HCT116 (cell line): ENCODE data around the gene SPPL2B. TPM values are rescaled to one million over a fixed set of nuclear protein-coding genes. Genes with fewer than 3 reads are reported as not detected.

Source experiments
- ATAC-seq: fragments of 200-7000 bp; cut with Tn5 transposase; 2 replicates; pipeline ENCODE4 v1.9.1; 2020; ENCODE audit warnings: mild to moderate bottlenecking, moderate library complexity
- BruUV-seq: library from RNA; stranded (reverse); fragments of 400-500 nt; replicated peaks from 2 replicates; lab custom pipeline; 2021; lab: Mats Ljungman, UMichigan
- CTCF ChIA-PET: fragments of 300-600 bp; sonication (Branson Sonifier 250); formaldehyde crosslinking; loops from one replicate; lab custom pipeline; 2021; ENCODE audit warnings: antibody characterized with exemption; lab: Charles Lee
- POLR2A ChIA-PET: fragments of 300-600, 350-600 bp; sonication (Branson Sonifier 250); formaldehyde crosslinking; loops from one replicate; lab custom pipeline; 2021; ENCODE audit warnings: antibody characterized with exemption; lab: Charles Lee
- RAD21 ChIA-PET, 2 experiments: fragments of 300-600 bp; sonication (Branson Sonifier 250); formaldehyde crosslinking; loops; one replicate each; lab custom pipeline; 2023; ENCODE audit warnings: low total read pairs in 2 of 2; ENCODE audit not compliant: uncharacterized antibody in 2 of 2, unreplicated experiment in 2 of 2, low non-redundant PET in 1 of 2; lab: Charles Lee
- DNase-seq: peaks from one replicate; pipeline ENCODE4 v3.0.0-alpha.2; 2010; ENCODE audit warnings: low read depth, low spot score
- H2AFZ ChIP-seq: fragments of 200-600 bp; shearing (Covaris generic), sonication (generic); 2 replicates; pipeline ENCODE4 v1.6.1; 2017; ENCODE audit warnings: low read depth, mixed run types, mixed read lengths, antibody characterized with exemption, low read length; ENCODE audit not compliant: poor library complexity, severe bottlenecking
- H3K27ac ChIP-seq: 2 replicates; pipeline ENCODE4 v1.5.1; 2012; ENCODE audit warnings: low read depth, low read length
- H3K27me3 ChIP-seq: fragments of 200-600 bp; sonication (generic); 2 replicates; pipeline ENCODE4 v1.6.1; 2016; ENCODE audit warnings: mixed run types, low read length, mixed read lengths; ENCODE audit not compliant: insufficient read depth
- H3K36me3 ChIP-seq, 2 experiments: fragments of 200-500 bp in 1 of 2; fragments of 200-600 bp in 1 of 2; sonication (Bioruptor generic) in 1 of 2; sonication (generic) in 1 of 2; 2 replicates each; pipeline versions ENCODE4 v1.5.1 to v1.6.1; 2014 to 2016; ENCODE audit warnings: low read length in 2 of 2, inconsistent platforms in 1 of 2, mixed read lengths in 1 of 2, mixed run types in 1 of 2; ENCODE audit not compliant: insufficient read depth in 2 of 2, control insufficient read depth in 1 of 2
- H3K4me1 ChIP-seq, 2 experiments: fragments of 200-600 bp in 1 of 2; sonication (generic) in 1 of 2; 2 replicates each; pipeline versions ENCODE4 v1.5.1 to v1.6.1; 2012 to 2017; ENCODE audit warnings: low read length in 2 of 2, inconsistent platforms in 1 of 2, mild to moderate bottlenecking in 1 of 2, mixed read lengths in 1 of 2, mixed run types in 1 of 2, moderate library complexity in 1 of 2; ENCODE audit not compliant: insufficient read depth in 2 of 2, control insufficient read depth in 1 of 2
- H3K4me2 ChIP-seq: fragments of 200-600 bp; sonication (generic); 2 replicates; pipeline ENCODE4 v1.6.1; 2017; ENCODE audit warnings: mixed run types, low read length, mixed read lengths
- H3K4me3 ChIP-seq, 2 experiments: fragments of 200-600 bp in 1 of 2; sonication (generic) in 1 of 2; replicated peaks in 1 of 2; 2 replicates each; pipeline ENCODE4 v1.5.1; 2011 to 2016; ENCODE audit warnings: low read length in 2 of 2, control low read depth in 1 of 2, low read depth in 1 of 2, mild to moderate bottlenecking in 1 of 2, mixed read lengths in 1 of 2, mixed run types in 1 of 2
- H3K79me2 ChIP-seq: fragments of 200-600 bp; sonication (generic); 2 replicates; pipeline ENCODE4 v1.6.1; 2017; ENCODE audit warnings: mild to moderate bottlenecking, mixed run types, low read length, moderate library complexity, mixed read lengths; ENCODE audit not compliant: insufficient read depth
- H3K9ac ChIP-seq: fragments of 200-600 bp; sonication (generic); 2 replicates; pipeline ENCODE4 v1.6.1; 2016; ENCODE audit warnings: low read length, mixed read lengths
- H3K9me2 ChIP-seq: fragments of 200-600 bp; sonication (generic), shearing (Covaris generic); 2 replicates; pipeline ENCODE4 v1.6.1; 2017; ENCODE audit warnings: mixed run types, mild to moderate bottlenecking, moderate library complexity; ENCODE audit not compliant: insufficient read depth
- H3K9me3 ChIP-seq, 2 experiments: fragments of 200-500 bp in 1 of 2; fragments of 200-600 bp in 1 of 2; sonication (Bioruptor generic) in 1 of 2; sonication (generic) in 1 of 2; 2 replicates each; pipeline ENCODE4 v1.6.1; 2014 to 2017; ENCODE audit warnings: low read length in 2 of 2, mixed read lengths in 2 of 2, inconsistent platforms in 1 of 2, low read depth in 1 of 2, mild to moderate bottlenecking in 1 of 2, mixed run types in 1 of 2, moderate library complexity in 1 of 2; ENCODE audit not compliant: control insufficient read depth in 1 of 2, insufficient read depth in 1 of 2
- H4K20me1 ChIP-seq: fragments of 200-600 bp; sonication (generic), shearing (Covaris generic); 2 replicates; pipeline ENCODE4 v1.6.1; 2017; ENCODE audit warnings: mixed run types, mild to moderate bottlenecking, moderate library complexity; ENCODE audit not compliant: insufficient read depth
- EZH2phosphoT487 ChIP-seq: fragments of 200-600 bp; IDR thresholded peaks from 2 replicates; pipeline ENCODE4 v1.6.1; 2018; ENCODE audit warnings: antibody characterized with exemption, borderline replicate concordance
- FOSL1 ChIP-seq: IDR thresholded peaks from 2 replicates; pipeline ENCODE4 v1.6.1; 2012; ENCODE audit warnings: low read depth
- JUND ChIP-seq: IDR thresholded peaks from 2 replicates; pipeline ENCODE4 v1.6.1; 2012
- POLR2AphosphoS5 ChIP-seq: IDR thresholded peaks from 2 replicates; pipeline ENCODE4 v1.6.1; 2011; ENCODE audit warnings: mild to moderate bottlenecking, low read depth, low read length, moderate library complexity
- SP1 ChIP-seq: IDR thresholded peaks from 2 replicates; pipeline ENCODE4 v1.6.1; 2012; ENCODE audit warnings: low read depth
- YY1 ChIP-seq: IDR thresholded peaks from 2 replicates; pipeline ENCODE4 v1.6.1; 2011; ENCODE audit warnings: low read length, low read depth, moderate library complexity, mild to moderate bottlenecking; ENCODE audit not compliant: insufficient replicate concordance; ENCODE audit errors: extremely low read depth
- ZNF274 ChIP-seq: fragments of 200-500 bp; sonication (Bioruptor generic); IDR thresholded peaks from 2 replicates; pipeline ENCODE4 v1.6.1; 2014; ENCODE audit warnings: mild to moderate bottlenecking, low read depth, low read length, inconsistent platforms
- intact Hi-C: fragments of 100-400 bp; cut with micrococcal nuclease; formaldehyde crosslinking; loops from 2 replicates; pipeline ENCODE4 v1.10.0; 2022
- total RNA-seq: library from RNA; stranded (reverse); gene quantifications from one replicate; pipeline ENCODE4 v1.2.1, GENCODE V29; 2021; ENCODE audit not compliant: unreplicated experiment
- TF ChIP-seq, protein P1 (sequence below): IDR thresholded peaks from 2 replicates; pipeline ENCODE4 v1.6.1; 2012
- TF ChIP-seq, protein P2 (sequence below): IDR thresholded peaks from 2 replicates; pipeline ENCODE4 v1.6.1; 2012
- TF ChIP-seq, protein P3 (sequence below): IDR thresholded peaks from 2 replicates; pipeline ENCODE4 v1.6.1; 2012; ENCODE audit warnings: low read depth
- TF ChIP-seq, protein P4 (sequence below): IDR thresholded peaks from 2 replicates; pipeline ENCODE4 v1.6.1; 2011; ENCODE audit warnings: mild to moderate bottlenecking, low read length, moderate library complexity; ENCODE audit not compliant: insufficient replicate concordance; ENCODE audit errors: extremely low read depth

The SPPL2B gene
- total RNA-seq, 1 experiment from 2014 or later, result 83.1 TPM

DNA sequence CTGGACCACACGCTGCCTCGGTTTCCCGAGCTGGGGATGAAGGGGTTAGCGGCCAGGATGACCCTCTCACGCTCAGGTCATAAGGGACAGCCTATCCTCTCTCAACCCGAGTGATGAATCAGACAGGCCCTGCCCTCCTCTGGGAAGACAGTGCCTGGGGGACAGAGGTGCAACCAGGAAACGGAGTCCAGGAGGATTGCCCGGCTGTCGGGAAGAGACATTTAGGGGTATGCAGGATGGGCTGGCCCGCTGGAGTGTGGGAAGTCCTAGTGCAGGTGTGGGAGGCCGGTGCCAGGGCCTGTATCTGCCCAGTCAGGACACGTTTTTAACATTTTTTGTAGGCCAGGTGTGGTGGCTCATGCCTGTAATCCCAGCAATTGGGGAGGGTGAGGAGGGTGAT, 8.4 kb upstream of the SPPL2B start:
- DNase-seq (no peak), ATAC-seq (no peak)
- H3K9me2 ChIP-seq, result no peaks in the 10 kb centered on the region
- no peaks in the 10 kb centered on the region; a peak in 1 of 4 replicates for H3K36me3 ChIP-seq
- ChIA-PET RAD21 (no interaction called here), CTCF (no interaction called here), POLR2A (no interaction called here)
- H2AFZ ChIP-seq, result no peak overlapping the region
- TF ChIP-seq, protein P1, sequence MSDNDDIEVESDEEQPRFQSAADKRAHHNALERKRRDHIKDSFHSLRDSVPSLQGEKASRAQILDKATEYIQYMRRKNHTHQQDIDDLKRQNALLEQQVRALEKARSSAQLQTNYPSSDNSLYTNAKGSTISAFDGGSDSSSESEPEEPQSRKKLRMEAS, result no peak
- TF ChIP-seq YY1 (no peak), EZH2phosphoT487 (no peak), ZNF274 (no peak), POLR2AphosphoS5 (no peak), SP1 (no peak), JUND (no peak), FOSL1 (no peak)
- TF ChIP-seq, protein P2, sequence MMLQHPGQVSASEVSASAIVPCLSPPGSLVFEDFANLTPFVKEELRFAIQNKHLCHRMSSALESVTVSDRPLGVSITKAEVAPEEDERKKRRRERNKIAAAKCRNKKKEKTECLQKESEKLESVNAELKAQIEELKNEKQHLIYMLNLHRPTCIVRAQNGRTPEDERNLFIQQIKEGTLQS, result no peak
- TF ChIP-seq, protein P3, sequence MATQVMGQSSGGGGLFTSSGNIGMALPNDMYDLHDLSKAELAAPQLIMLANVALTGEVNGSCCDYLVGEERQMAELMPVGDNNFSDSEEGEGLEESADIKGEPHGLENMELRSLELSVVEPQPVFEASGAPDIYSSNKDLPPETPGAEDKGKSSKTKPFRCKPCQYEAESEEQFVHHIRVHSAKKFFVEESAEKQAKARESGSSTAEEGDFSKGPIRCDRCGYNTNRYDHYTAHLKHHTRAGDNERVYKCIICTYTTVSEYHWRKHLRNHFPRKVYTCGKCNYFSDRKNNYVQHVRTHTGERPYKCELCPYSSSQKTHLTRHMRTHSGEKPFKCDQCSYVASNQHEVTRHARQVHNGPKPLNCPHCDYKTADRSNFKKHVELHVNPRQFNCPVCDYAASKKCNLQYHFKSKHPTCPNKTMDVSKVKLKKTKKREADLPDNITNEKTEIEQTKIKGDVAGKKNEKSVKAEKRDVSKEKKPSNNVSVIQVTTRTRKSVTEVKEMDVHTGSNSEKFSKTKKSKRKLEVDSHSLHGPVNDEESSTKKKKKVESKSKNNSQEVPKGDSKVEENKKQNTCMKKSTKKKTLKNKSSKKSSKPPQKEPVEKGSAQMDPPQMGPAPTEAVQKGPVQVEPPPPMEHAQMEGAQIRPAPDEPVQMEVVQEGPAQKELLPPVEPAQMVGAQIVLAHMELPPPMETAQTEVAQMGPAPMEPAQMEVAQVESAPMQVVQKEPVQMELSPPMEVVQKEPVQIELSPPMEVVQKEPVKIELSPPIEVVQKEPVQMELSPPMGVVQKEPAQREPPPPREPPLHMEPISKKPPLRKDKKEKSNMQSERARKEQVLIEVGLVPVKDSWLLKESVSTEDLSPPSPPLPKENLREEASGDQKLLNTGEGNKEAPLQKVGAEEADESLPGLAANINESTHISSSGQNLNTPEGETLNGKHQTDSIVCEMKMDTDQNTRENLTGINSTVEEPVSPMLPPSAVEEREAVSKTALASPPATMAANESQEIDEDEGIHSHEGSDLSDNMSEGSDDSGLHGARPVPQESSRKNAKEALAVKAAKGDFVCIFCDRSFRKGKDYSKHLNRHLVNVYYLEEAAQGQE, result no peak
- TF ChIP-seq, protein P4, sequence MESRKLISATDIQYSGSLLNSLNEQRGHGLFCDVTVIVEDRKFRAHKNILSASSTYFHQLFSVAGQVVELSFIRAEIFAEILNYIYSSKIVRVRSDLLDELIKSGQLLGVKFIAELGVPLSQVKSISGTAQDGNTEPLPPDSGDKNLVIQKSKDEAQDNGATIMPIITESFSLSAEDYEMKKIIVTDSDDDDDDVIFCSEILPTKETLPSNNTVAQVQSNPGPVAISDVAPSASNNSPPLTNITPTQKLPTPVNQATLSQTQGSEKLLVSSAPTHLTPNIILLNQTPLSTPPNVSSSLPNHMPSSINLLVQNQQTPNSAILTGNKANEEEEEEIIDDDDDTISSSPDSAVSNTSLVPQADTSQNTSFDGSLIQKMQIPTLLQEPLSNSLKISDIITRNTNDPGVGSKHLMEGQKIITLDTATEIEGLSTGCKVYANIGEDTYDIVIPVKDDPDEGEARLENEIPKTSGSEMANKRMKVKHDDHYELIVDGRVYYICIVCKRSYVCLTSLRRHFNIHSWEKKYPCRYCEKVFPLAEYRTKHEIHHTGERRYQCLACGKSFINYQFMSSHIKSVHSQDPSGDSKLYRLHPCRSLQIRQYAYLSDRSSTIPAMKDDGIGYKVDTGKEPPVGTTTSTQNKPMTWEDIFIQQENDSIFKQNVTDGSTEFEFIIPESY, result no peak
- H3K79me2 ChIP-seq, result peaks cover 5% of the 10 kb centered on the region; the same call in 1 of the 2 replicates
- no peaks in the 10 kb centered on the region for H4K20me1 ChIP-seq
- H3K9ac ChIP-seq, result no peak overlapping the region
- H3K4me1 ChIP-seq, result no peaks in the 10 kb centered on the region
- H3K4me3 ChIP-seq, result no peak overlapping the region
- no peaks in the 10 kb centered on the region for H3K27me3 ChIP-seq
- no peaks in the 10 kb centered on the region; a peak in 1 of 4 replicates for H3K9me3 ChIP-seq
- no peak overlapping the region for H3K4me2 ChIP-seq
- BruUV-seq, result no TSS peak
- no peak overlapping the region for H3K27ac ChIP-seq
- intact Hi-C loops, result no loop called here
